Measurements from ENCODE around the gene RRP9.

RRP9 gene

DNA sequence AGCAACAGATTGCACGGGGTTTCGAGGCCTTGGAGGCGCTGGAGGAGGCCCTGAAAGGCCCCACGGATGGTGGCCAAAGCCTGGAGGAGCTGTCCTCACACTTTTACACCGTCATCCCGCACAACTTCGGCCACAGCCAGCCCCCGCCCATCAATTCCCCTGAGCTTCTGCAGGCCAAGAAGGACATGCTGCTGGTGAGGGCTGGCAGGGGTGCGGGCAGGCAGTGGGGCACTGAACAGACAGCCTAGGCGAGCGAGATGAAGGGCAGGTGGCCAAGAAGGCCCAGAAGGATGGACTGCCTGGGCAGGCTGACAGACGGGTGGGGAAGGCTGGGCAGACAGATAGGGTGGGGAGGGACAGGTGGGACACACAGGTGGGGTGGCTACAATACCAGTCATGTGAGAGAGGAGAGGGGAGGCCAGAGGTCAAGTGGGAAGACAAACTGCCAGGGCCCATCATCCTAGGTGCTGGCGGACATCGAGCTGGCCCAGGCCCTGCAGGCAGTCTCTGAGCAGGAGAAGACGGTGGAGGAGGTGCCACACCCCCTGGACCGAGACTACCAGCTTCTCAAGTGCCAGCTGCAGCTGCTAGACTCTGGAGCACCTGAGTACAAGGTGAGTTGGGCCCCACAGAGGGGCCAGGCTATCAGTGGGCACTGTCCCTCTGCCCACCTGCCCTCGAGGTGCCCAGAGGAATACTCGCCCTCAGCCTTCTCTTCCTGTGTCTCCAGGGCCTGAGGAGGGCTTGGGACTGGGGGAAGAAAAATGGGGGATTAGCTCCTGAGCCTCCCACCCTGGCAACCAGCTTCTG is 3.5 kb upstream of the RRP9 start:
- Histone ChIP-seq H3K9ac (ENCODE audit: low read length) (no peak overlapping the region), H3K4me1 (ENCODE audit: low read length) (peaks cover 13% of the 10 kb centered on the region), H4K20me1 (ENCODE audit: insufficient read depth, low read length) (no peaks in the 10 kb centered on the region), H3K27ac (ENCODE audit: low read length) (no peak overlapping the region), H3K27me3 (replicated peaks; ENCODE audit: insufficient read depth, low read length) (no peaks in the 10 kb centered on the region), H3K79me2 (ENCODE audit: low read length) (peaks cover 15% of the 10 kb centered on the region), H3K4me3 (ENCODE audit: low read length) (no peak overlapping the region), H3K9me3 (replicated peaks; ENCODE audit: insufficient read depth, low read length) (no peaks in the 10 kb centered on the region), H3F3A (ENCODE audit: insufficient read depth, low read length) (no peaks in the 10 kb centered on the region), H3K36me3 (replicated peaks; ENCODE audit: insufficient read depth, low read length) (no peaks in the 10 kb centered on the region), H2AFZ (ENCODE audit: low read length) (no peak overlapping the region), H3K4me2 (ENCODE audit: low read depth, low read length) (no peak overlapping the region), H3K9me2 (replicated peaks; ENCODE audit: insufficient read depth, low read length) (no peaks in the 10 kb centered on the region)
- TF ChIP-seq EZH2phosphoT487 (IDR thresholded peaks at IDR 0.05; ENCODE audit: low read length) (no peak), EZH2 (optimal IDR thresholded peaks at IDR 0.05; ENCODE audit: low read depth, low read length) (no peak)
- TF ChIP-seq, protein P1, sequence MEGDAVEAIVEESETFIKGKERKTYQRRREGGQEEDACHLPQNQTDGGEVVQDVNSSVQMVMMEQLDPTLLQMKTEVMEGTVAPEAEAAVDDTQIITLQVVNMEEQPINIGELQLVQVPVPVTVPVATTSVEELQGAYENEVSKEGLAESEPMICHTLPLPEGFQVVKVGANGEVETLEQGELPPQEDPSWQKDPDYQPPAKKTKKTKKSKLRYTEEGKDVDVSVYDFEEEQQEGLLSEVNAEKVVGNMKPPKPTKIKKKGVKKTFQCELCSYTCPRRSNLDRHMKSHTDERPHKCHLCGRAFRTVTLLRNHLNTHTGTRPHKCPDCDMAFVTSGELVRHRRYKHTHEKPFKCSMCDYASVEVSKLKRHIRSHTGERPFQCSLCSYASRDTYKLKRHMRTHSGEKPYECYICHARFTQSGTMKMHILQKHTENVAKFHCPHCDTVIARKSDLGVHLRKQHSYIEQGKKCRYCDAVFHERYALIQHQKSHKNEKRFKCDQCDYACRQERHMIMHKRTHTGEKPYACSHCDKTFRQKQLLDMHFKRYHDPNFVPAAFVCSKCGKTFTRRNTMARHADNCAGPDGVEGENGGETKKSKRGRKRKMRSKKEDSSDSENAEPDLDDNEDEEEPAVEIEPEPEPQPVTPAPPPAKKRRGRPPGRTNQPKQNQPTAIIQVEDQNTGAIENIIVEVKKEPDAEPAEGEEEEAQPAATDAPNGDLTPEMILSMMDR (IDR thresholded peaks at IDR 0.05; ENCODE audit: low read length): no peak
- DNase-seq: no peak

DNA sequence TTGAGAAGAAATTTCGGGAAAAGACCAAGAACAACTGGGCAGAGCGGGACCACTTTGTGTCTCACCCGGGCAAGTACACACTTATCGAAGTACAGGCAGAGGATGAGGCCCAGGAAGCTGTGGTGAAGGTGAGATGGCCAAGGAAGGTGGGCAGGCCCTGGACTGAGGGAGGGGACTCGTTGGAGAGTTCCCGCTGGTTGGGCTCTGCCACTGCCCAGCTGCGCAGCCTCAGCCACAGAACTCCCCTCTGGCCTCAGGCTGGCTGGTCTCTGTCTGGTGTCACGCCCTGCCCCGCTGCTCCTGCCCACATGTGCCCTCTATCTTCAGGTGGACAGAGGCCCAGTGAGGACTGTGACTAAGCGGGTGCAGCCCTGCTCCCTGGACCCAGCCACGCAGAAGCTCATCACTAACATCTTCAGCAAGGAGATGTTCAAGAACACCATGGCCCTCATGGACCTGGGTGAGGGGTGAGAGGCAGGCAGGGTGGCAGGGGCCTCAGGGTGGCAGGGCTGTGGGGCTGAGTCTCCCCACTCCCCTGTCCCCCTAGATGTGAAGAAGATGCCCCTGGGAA is 2.8 kb upstream of the RRP9 start:
- H2AFZ ChIP-seq (ENCODE audit: low read length): no peak overlapping the region
- TF ChIP-seq EZH2phosphoT487 (IDR thresholded peaks at IDR 0.05; ENCODE audit: low read length): no peak
- TF ChIP-seq, protein P1 (IDR thresholded peaks at IDR 0.05; ENCODE audit: low read length): no peak
- no peak for TF ChIP-seq EZH2 (optimal IDR thresholded peaks at IDR 0.05; ENCODE audit: low read depth, low read length)
- no peaks in the 10 kb centered on the region for H4K20me1 ChIP-seq (ENCODE audit: insufficient read depth, low read length)
- no peak overlapping the region for H3K4me2 ChIP-seq (ENCODE audit: low read depth, low read length)
- no peaks in the 10 kb centered on the region for H3K27me3 ChIP-seq (replicated peaks; ENCODE audit: insufficient read depth, low read length)
- no peaks in the 10 kb centered on the region for H3F3A ChIP-seq (ENCODE audit: insufficient read depth, low read length)
- no peak overlapping the region for H3K9ac ChIP-seq (ENCODE audit: low read length)
- peaks cover 15% of the 10 kb centered on the region for H3K4me1 ChIP-seq (ENCODE audit: low read length)
- H3K9me2 ChIP-seq (replicated peaks; ENCODE audit: insufficient read depth, low read length): no peaks in the 10 kb centered on the region
- H3K4me3 ChIP-seq (ENCODE audit: low read length): no peak overlapping the region
- no peaks in the 10 kb centered on the region for H3K9me3 ChIP-seq (replicated peaks; ENCODE audit: insufficient read depth, low read length)
- no peak for DNase-seq
- no peak overlapping the region for H3K27ac ChIP-seq (ENCODE audit: low read length)
- no peaks in the 10 kb centered on the region for H3K36me3 ChIP-seq (replicated peaks; ENCODE audit: insufficient read depth, low read length)
- H3K79me2 ChIP-seq (ENCODE audit: low read length): peaks cover 22% of the 10 kb centered on the region

DNA sequence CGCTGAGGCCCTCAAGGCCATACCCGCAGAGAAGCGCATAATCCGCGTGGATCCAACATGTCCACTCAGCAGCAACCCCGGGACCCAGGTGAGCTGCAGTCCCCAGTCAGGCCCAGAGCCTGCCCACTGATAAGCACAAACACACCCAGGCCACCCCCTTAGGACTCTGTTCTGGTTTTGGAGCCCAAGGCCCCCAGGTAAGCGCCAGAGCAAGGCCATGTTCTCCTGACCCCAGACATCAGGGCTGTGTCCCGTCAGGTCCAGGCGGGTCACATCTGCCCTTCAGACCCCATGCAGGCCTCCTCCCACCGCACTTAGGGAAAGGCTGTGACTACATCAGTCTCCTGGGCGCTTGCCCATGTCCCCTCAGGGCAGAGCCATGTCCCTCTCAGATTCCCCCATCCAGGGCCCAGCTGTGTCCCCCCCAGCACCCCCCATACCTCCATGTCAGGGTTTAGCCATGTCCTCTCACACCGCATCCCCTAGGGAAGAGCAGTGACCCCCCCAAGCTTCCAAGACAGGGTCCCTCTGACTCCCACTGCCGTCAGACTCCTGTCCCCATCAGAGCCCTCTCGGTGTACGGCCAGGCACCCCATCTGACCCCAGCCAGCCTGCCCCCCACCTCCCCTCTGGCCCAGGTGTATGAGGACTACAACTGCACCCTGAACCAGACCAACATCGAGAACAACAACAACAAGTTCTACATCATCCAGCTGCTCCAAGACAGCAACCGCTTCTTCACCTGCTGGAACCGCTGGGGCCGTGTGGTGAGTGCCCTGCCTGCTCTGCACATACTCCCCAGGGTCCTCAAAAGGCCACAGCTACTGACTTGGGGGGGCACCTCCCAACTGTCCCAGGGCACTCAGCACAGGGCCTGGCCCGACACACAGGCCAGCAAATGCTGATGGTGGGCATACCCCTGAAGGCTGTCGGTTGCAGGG is 2.0 kb upstream of the RRP9 start:
- no peak overlapping the region for H3K4me2 ChIP-seq (ENCODE audit: low read depth, low read length)
- DNase-seq: no peak

More for the DNA sequence above, 2.0 kb upstream of the RRP9 start:
- Histone ChIP-seq H3K9me2 (replicated peaks; ENCODE audit: insufficient read depth, low read length) (no peaks in the 10 kb centered on the region), H3K36me3 (replicated peaks; ENCODE audit: insufficient read depth, low read length) (no peaks in the 10 kb centered on the region), H3F3A (ENCODE audit: insufficient read depth, low read length) (no peaks in the 10 kb centered on the region), H3K9ac (ENCODE audit: low read length) (no peak overlapping the region; the same call in 1 of the 2 replicates), H3K9me3 (replicated peaks; ENCODE audit: insufficient read depth, low read length) (no peaks in the 10 kb centered on the region), H3K79me2 (ENCODE audit: low read length) (peaks cover 30% of the 10 kb centered on the region), H2AFZ (ENCODE audit: low read length) (no peak overlapping the region), H3K4me1 (ENCODE audit: low read length) (peaks cover 15% of the 10 kb centered on the region), H3K27ac (ENCODE audit: low read length) (no peak overlapping the region), H3K27me3 (replicated peaks; ENCODE audit: insufficient read depth, low read length) (no peaks in the 10 kb centered on the region), H3K4me3 (ENCODE audit: low read length) (no peak overlapping the region), H4K20me1 (ENCODE audit: insufficient read depth, low read length) (0 out of 2 replicates have a peak, but pooled peaks cover 2% of the 10 kb centered on the region)
- TF ChIP-seq EZH2phosphoT487 (IDR thresholded peaks at IDR 0.05; ENCODE audit: low read length): no peak
- TF ChIP-seq EZH2 (optimal IDR thresholded peaks at IDR 0.05; ENCODE audit: low read depth, low read length): no peak
- TF ChIP-seq, protein P1 (IDR thresholded peaks at IDR 0.05; ENCODE audit: low read length): no peak

All from MM.1S (cell line).